ENCODE results near the gene ANO2.
"Not testable (repeated sequence)": the region's sequence is repeated elsewhere in the genome, so short reads cannot be mapped to it uniquely, and the experiment has no call there.

Gene ANO2

DNA sequence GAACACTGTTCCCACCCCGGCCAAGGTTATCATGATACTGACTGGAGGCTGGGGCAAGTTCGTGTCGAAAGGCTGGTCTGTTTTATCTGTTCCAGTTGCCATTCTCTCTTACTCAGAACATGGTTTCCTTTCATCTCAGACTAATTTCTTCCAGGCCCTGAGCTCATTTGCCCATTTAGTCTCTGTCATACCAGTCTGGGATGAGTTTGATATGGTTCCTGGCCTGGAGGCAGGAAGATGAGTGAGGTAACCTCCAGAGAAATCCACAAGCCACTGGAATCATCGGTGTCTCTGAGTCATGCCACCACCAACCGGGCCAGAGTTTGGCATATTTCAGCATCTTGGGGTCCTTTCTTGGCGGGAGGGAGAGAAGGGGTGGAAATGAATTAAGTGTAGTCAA, 398.4 kb downstream of the ANO2 start:
- no peak for DNase-seq (ENCODE audit: low spot score)

DNA sequence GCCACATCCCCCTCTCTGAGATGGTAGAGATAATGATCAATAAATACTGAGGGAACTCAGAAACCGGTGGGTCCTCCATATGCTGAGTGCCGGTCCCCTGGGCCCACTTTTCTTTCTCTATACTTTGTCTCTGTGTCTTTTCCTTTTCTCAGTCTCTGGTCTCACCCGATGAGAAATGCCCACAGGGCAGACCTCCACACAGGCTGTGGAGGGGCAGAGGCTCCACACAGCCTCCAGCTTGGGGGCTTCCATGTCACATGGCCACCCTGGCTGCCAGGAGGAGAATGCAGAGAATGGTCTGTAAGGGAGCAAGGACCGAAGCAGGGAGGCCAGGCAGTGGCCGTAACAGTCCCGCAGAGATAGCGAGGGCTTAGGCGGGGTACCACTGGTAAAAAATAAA, 407.3 kb downstream of the ANO2 start:
- DNase-seq (ENCODE audit: low spot score), result no peak

DNA sequence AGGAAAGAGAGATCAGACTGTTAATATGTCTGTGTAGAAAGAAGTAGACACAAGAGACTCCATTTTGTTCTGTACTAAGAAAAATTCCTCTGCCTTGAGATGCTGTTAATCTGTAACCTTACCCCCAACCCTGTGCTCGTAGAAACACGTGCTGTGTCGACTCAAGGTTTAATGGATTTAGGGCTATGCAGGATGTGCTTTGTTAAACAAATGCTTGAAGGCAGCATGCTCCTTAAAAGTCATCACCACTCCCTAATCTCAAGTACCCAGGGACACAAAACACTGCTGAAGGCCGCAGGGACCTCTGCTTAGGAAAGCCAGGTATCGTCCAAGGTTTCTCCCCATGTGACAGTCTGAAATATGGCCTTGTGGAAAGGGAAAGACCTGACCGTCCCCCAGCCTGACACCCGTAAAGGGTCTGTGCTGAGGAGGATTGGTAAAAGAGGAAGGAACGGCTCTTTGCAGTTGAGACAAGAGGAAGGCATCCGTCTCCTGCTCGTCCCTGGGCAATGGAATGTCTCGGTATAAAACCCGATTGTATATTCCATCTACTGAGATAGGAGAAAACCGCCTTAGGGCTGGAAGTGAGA, 407.9 kb downstream of the ANO2 start:
- not testable (repeated sequence) for DNase-seq (ENCODE audit: low spot score)

DNA sequence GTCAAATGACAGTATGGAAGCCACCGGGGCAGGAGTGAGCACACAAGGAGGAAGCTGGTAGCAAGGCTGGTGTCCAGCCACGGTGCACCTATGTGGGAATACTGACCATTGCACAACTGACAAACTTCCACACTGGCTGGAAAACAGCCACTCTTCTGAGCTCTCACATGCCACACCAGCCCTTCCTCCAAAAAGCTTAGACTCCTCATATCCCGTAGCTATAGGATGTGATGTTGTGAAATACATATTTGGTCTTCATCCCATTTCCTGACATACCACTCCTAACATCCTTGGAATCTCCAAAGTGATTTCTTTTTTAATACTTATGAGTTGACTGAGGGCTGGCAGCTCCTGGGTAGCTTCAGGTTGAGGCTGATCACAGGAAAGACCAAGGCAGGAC, 409.5 kb downstream of the ANO2 start:
- DNase-seq (ENCODE audit: low spot score), result no peak

DNA sequence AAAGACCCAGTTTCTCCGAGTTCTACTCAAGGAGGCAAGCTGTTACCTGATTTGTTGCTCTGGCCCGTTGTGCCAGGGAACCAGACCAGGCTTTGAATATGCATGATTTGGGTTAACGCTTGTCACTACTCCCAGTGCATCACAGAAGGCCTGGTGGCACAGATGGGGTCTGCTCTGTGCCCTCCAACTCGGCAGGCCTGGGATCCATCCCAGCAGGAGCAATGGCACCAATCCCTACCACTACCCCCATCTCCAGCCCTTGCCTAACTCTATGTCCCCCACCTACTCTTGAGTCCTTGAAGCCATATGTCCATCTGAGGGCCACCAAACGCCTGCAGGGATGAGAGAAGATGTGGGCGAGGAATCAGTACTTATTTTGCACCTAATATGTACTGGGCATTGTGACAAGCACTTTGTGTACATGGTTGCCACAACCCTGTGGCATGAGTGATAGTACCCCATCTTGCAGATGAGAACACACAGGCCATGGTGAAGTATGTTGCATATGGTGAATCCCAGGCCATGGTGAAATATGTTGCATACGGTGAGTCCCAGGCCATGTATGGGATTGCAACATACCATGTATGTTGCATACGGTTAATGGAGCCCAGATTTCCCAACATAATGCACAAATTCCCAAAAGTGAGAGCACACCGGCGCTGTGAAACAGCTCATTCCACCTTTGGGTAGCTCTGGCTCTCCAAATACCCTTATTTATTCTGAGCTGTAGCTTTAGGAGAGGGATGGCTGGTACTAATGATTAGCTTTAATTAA, 410.4 kb downstream of the ANO2 start:
- no peak for DNase-seq (ENCODE audit: low spot score)

DNA sequence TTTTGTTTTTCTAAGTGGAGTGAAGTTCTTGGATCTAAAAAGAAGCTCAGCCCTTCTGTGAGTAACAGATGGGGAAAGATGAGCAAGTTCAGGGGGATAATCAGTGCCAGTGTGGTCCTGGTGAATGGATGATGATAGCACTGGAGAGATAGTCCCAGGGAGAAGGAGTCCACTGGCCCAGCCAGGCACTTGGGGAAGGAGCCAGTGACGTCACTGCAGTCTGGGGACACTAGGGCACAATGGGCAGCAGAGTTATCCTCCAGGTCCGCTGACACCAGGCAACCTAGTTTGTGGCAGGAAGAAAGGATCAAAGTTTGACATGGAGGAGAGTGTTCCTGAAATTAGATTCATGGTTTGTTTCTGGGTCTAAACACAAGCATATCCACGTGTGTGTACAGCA, 411.7 kb downstream of the ANO2 start:
- no peak for DNase-seq (ENCODE audit: low spot score)

DNA sequence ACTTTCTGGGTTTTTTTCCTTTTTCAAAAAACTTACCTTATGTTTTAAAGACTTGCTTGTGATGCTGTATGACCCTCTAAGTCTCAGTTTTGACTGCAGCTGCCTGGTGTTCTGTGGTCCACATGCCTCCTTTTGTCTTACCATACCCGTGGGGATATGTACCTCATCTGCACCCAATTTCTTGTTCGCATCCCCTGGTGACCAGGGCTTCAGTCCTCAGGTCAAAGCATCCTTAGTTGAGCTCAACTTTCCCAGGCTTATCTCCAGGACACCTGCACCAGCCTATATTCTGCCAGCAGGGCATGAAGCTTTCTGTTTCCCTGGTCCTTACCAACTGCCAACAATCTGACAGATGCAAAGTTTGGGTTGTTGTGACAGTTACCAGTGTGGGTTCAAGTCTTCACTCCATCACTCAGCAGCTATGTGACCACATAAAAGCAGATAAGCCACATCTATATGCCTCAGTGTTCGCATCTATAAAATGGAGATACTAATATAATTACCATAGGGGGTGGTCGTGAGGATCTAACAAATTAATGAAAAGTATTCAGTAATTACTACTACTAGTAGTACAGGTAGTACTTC, 419.2 kb downstream of the ANO2 start:
- no peak for DNase-seq (ENCODE audit: low spot score)

DNA sequence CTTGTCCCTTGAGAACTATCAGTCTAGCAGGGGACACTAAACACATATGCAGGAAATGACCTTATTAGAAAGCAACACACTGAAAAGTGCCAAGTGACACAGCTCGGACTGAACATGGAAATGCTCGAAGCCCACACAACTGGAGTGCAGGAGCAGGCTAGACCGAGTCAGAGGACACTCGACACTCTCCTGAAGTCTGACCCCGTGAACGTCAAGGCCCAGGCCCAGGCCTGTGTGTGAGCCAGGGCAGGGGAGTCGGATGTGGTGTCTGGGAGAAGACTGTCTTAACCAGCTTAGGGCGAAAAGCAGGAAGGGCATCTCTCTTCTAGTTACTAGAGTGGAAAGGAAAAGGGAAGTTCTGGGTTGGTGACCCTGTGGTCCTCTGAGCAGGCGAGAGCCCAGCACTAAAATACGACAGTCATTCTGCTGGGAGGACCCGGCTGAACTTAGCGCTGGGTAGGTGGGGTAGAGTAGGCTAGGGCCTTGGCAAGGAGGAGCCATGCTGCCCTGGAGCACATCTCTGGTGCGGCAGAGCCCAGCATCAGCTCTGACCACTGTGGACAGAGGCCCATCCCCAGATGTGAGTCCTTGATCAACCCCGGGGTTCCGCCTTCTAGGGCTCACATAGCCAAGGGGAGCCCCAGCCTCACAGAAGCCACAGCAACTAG, 420.2 kb downstream of the ANO2 start:
- DNase-seq (ENCODE audit: low spot score), result no peak

DNA sequence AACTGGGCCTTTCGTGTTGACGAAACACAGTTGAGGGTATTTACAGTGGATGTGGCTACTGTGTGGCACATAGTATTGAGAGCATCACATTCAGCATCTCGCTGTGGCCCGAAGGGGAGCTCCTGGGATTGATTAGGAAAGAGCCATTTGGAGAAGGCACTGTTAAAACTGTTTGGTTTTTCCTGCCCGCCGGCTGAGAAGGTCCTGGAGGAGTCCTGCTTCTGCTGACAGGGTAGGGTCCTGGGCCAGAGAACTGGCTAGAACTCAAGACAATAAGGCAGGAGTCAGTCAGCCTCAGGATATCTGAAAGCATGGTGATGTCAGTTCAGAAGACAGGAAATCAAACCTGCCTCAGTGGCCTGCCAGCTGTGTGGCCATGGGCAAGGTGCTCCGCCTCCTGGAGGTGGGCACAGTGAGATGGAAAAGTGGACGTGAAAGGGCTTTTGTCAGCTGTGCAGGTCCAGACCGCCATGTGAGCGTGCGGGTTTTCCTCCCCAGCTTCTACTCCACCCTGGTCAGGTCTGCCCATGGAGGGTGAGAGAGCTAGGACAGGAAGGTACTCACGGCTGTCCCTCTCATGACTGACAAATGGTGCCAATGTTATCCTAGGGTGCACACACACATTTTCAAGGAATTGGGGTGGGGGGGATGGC, 420.8 kb downstream of the ANO2 start:
- no peak for DNase-seq (ENCODE audit: low spot score)

DNA sequence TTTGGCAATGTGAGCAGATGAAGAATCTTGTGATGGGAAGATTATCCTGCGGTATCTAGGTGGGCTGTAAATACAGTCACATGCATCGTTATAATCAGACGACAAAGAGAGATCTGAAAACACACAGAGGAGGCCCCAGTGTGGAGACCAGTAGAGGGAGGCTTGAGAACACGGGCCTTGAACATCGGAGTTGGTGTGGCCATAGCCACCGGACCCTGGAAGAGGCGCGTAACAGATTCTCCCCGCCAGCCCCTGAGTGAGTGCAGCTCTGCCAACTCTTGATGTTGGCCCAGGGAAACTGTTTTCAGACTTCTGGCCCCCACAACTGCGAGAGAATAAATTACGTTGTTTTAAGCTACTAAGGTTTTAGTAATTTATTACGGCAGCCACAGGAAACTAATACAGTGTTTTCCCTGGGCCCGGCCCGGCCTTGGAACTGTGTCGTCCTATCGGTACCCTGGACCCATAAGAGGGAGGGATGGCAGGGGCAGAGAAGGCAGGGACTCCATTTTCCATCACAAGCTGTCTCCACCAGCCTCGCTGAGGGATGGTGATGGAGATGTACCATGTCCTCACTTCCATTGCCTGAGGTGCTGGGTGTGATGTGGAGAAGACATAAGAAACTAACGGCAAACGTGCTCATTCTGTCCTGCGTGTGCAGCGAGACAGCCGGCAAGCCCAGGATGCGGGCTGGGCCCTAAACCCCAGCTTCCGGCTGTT, 421.5 kb downstream of the ANO2 start:
- DNase-seq (ENCODE audit: low spot score), result no peak

DNA sequence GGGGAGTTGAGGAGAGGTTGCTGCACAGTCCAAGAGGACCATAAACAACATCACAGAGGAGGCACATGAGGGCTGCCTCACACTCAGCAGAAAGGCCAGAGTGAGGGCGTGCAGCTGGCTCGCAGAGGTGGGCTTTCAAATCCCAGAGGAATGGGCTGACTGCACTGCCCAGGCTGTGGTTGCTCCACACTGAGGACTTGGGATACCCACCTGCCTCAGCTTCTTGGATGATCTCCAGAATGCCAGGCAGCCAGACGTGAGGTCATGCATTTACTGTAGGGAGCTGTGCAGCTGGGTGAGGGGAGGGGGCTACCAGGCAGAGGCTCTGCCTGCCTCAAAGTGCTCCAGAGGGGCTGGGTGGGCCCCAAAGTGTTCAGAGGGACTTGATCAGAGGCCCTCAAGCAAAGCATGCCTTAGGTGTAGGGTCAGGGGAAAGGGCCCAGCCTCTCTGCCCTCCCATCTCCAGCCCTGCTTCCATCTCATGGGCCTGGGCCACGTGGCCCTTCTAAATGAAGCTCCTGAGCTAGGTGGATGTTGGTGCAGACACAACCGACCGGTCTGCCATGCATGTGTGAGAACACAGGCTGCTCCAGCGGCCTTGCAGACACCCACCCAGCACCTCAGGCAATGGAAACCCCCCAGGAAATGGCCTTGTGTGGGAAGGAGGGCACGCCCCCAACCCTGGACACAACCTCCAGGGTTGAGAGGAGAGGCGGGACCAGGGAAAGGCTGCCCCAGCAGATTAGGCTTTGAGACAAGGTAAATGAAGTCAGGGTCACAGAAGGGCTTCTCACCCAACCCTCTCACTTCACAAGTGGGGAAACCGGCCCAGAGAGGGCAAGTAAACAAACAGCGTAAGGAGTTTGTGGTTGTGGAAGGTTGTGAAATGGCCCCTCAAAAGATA, 422.4 kb downstream of the ANO2 start:
- no peak for DNase-seq (ENCODE audit: low spot score)

DNA sequence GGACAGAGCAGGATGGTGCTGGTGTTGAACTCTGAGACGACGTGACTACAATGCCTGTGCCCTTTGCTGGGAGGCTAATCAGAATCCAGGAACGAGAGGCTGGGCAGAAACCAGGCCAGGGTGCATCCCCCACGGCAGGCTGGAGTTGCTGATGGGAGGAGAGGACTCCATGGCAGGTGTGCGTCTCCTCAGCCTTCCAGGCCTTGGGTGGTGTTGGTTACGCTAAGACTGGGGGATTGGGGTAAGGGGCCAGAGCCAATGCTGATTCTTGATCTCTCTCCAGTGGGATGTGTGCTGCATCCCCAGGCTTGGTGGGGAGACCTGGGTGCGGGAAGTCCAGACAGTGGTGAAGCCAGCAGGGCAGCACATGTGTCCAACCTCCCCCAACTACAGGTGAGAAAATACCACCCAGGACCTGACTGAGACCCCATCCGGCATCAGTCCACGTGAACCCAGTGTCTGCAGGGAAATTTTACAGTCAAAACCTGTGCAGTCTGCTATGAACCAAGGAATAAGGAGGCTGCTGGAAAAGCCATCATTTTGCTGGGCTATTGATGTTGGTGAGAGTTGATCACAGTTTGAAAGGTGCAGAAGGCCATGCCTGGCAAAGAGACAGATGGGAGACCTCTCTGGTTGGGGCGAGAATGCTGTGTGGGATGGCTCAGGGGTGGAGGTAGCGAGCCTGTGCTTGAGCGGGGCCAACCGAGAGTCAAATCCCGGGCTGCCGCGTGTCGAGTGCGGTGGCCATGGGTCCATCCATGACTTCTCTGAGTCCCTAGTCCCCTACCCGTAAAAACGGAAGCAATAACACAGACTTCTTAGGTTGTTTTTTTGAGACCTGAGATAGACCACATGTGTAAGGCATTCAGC, 423.4 kb downstream of the ANO2 start:
- DNase-seq (ENCODE audit: low spot score), result no peak

DNA sequence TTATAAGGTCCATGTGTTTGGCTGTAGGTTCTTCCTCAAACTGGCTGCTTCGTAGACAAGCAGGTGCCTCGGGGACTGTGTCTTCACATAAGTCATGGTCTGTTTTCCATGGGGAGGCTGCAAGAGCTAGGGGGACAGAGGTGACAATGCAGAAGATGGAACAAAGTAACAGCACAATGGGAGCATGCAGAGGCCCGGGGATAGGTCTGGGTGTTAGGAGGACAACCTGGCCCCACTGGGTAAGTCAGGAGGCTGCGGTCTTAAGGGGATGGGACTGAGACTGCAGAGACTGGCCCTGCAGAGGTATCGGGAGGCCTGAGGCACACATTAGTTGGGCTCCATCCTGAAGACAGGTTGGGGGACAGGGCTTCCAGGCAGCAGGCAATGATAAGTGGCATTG, 424.2 kb downstream of the ANO2 start:
- DNase-seq (ENCODE audit: low spot score), result no peak

DNA sequence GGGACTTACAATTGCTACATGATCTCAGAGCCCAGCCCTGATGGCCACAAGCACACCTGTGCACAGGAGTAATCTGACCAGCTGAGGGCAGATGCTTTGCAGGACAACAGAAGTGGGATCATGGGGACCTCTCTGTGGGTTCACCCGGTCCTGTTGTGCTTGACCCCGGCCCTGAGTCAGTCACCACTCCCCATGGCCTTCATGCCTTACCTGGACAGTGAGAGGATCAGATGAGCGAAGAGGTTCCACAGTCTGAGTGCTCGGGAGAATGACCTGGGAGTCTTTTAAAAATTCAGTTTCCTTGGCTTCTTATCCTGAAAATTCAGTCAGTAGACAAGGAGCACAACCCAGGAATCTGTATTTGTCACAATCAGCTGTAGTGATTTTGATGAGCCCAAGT, 425.0 kb downstream of the ANO2 start:
- DNase-seq (ENCODE audit: low spot score), result no peak

DNA sequence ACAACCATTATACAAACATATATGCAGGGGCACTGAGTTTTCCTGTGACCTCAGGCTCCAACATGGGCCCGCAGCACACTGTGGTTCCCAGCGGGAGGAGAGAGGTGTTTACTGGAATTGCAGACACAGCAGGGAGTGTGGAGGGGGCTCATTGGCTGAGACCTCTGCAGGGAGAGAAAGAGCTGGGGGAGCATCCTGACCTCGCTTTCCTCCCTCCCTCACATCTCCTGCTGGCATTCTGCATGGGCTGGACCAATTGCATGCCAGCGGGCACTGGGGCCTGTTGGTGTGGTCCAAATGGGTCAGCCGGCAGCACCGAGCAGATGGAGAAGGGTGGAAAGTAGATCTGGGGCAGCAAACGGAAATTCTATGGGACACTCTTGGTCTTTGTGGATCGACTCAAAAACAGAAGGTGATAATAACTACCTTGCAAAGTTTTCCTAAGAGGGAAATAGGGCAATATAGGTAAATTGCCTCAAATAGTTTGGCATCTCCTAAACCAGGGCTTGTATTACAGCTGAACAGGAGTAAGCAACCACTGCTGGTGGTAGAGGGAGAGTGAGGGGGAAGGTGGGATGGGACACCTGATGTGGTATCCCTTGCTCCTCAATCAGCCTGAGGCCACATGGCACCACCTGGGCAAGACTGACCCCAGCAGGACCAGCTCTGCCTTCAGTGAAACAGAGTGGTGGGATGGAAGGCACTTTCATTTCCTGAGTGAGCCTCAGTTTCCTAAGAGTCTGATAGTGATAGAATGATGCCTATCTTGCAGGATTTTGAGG, 426.3 kb downstream of the ANO2 start:
- no peak for DNase-seq (ENCODE audit: low spot score)

DNA sequence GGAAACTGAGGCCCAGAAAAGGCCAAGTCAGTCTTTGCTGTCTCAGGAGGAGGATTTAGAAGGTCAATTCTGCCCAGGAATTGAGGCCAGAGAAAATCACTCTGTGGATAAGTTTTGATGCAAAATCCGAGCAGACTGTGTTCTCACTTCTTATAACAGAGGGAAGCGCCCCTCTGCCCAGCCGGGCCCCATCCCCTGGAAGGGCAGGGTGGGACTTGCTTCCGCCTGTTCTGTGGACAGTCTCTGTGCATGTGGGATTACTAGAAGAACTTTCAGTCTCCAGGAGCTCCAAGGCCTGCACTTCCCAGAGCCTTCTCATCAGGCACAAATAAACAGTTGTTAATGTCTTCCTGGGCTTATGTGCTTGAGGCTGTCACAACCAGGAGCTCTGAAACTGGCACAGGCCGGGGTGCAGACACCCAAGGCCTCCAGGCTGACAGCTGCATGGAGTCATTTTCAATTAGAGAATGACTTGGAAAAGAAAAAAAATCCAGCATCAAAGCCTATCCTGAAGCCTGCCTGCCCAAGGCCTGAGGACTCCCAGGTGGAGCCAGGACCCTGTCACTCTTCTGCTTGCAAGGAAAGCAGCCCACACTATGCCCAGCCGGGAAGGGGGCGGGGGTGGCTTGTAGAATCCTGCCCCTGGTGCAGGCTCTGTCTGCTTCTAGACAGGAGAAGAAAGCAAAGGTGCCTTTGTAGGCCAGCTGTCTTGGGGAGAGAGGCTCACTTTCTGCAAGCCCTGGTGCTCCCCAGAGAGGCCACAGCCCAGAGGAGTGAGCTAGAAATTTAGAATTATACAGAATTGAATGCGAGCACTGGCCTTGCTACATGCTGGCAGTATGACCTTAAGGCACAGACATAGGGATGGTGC, 428.5 kb downstream of the ANO2 start:
- DNase-seq (ENCODE audit: low spot score), result no peak

DNA sequence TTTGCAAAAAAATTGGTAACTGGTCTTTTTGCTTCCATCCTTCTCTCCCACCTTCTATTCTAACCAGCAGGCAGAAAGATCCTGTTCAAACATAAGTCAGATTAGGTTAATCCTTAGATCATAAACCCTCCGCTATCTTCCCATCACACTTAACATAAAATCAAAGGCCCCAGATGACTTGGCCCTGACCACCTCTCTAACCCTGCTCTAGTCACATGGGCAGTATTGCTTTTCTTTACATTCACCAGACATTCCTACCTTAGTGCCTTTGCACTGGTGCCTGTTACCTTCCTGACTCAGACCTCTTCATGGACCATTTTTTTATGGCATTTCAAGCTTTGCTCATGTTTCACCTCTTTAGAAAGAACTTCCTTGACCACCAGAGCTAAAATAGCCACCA, 429.6 kb downstream of the ANO2 start:
- DNase-seq (ENCODE audit: low spot score), result no peak

DNA sequence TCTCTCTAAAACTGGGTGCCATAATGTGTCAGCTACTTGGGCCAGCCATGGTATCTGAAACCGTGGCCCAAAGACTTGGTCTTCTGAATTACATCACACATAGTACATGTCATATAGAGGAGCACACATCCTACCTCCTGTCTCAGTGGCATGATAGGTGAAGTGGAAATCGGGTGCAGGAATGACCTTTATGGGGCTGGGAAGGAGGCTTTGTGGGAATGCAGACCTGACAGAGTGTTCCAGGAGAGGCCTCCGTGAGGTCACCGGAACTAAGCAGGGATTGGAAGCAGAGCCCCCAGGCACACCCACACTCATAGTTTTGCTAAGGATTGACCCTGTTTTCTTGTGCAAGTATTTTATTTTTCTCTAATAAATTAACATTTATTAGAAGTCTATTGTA, 430.5 kb downstream of the ANO2 start:
- DNase-seq (ENCODE audit: low spot score), result no peak

Data from CD4-positive, alpha-beta T cell treated with Interleukin-15 for 4 hours (primary cell).